ENCODE results near the gene CA5A.
A peak's percentile ranks its signal among the peaks of the same experiment; 100 is the strongest.

CA5A gene

DNA sequence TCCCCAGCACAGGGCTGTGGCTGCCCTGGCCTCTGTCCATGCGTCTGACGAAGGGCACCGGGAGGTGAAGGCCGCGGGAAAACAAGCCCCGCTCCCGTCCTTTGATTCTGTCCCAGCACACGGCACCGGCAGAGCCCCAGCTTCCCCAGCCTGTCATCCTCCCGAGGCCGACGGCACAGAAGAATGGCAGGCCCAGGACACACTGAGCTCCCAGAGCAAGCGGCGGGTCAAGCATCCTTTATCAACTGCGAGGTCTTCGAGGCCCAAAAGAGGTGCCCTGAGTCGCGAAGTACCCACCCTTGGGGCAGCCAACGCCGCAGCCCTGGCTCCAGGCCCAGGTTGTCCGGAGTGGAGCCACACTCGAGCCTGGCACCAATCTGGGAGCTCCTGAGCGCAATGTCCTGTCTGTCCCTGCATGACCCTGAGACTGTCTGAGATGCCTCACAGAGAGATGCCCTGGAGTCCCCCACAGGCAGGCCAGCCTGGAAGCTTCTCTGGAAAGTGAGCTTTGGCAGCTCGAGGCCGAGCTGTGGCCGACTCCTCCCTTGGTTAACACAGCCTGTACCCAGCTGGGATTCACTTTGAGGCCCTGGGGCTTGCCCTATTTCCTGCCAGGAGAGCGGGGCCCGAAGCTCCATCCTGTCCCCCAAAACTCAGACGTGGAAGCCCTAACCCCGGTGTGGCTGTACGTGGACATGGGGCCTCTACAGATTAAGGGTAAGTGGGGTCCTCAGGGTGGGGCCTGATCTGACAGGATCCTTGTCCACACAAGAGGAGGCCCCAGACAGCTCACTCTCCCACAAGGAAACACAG is 90.3 kb downstream of the CA5A start:
- no peak overlapping the region for H3K9ac ChIP-seq (ENCODE audit: low read depth in 1 of 2, low read length in 2 of 2)
- peaks cover 0 to 2% of the 10 kb centered on the region in 2 donors for H3K36me3 ChIP-seq (ENCODE audit: control insufficient read depth in 1 of 2, insufficient read depth in 2 of 2, low read length in 2 of 2)

DNA sequence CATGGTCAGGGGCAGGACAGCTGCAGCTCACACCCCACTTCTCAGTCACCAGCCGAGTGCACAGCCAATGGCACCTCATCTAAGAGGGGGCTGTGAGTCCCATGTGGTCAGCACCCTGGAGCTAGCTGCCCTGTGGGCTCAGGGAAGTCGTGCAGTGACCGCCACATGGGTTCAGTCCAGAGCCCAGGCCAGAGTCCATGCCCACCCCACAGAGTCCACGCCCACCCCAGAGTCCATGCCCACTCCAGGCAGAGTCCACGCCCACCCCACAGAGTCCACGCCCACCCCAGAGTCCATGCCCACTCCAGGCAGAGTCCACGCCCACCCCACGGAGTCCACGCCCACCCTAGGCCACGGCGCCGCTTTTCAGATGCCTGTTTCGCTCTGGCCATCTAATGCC is 91.1 kb downstream of the CA5A start:
- no peaks in the 10 kb centered on the region for H3K36me3 ChIP-seq (ENCODE audit: control insufficient read depth in 1 of 2, insufficient read depth in 2 of 2, low read length in 2 of 2)
- H3K27ac ChIP-seq (ENCODE audit: low read depth, low read length), result no peak overlapping the region
- H3K4me3 ChIP-seq (ENCODE audit: low read depth in 1 of 2, low read length in 2 of 2), result no peak overlapping the region

More for the DNA sequence above, 90.3 kb downstream of the CA5A start:
- no peaks in the 10 kb centered on the region for H3K27me3 ChIP-seq (ENCODE audit: control insufficient read depth in 1 of 2, insufficient read depth in 2 of 2, low read length in 2 of 2)
- no peaks in the 10 kb centered on the region for H3K9me3 ChIP-seq (ENCODE audit: control insufficient read depth in 1 of 2, low read length in 2 of 2)
- H3K27ac ChIP-seq (ENCODE audit: low read depth, low read length), result no peak overlapping the region
- no peak overlapping the region for H3K4me3 ChIP-seq (ENCODE audit: low read depth in 1 of 2, low read length in 2 of 2)
- peaks cover 57 to 58% of the 10 kb centered on the region in 2 donors for H3K4me1 ChIP-seq (ENCODE audit: control insufficient read depth in 1 of 2, insufficient read depth in 2 of 2, low read length in 2 of 2)

DNA sequence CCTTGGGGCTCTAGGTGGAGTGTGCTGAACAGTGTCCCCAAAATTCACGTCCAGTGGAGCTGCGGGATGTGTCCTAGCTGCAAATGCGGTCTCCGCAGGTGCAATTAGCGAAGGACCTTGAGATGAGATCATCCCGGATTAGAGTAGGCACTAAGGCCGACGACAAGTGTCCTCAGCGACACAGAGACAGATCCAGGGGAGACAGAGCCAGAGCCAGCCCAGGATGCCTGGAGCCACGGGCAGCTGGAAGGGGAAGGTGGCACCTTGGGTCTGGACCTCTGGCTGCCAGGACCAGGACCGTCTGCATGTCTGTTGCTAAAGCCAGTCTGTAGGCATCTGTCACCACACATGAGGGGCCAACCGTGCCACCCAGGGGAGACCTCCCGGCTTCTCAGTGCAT is 91.5 kb downstream of the CA5A start:
- Histone ChIP-seq H3K4me3 (ENCODE audit: low read depth in 1 of 2, low read length in 2 of 2) (no peak overlapping the region), H3K36me3 (ENCODE audit: control insufficient read depth in 1 of 2, insufficient read depth in 2 of 2, low read length in 2 of 2) (no peaks in the 10 kb centered on the region), H3K27me3 (ENCODE audit: control insufficient read depth in 1 of 2, insufficient read depth in 2 of 2, low read length in 2 of 2) (no peaks in the 10 kb centered on the region), H3K27ac (ENCODE audit: low read depth, low read length) (no peak overlapping the region), H3K9ac (ENCODE audit: low read depth in 1 of 2, low read length in 2 of 2) (no peak overlapping the region), H3K4me1 (ENCODE audit: control insufficient read depth in 1 of 2, insufficient read depth in 2 of 2, low read length in 2 of 2) (peaks cover 52 to 57% of the 10 kb centered on the region in 2 donors), H3K9me3 (ENCODE audit: control insufficient read depth in 1 of 2, low read length in 2 of 2) (no peaks in the 10 kb centered on the region)

More for the DNA sequence above, 91.1 kb downstream of the CA5A start:
- no peaks in the 10 kb centered on the region for H3K27me3 ChIP-seq (ENCODE audit: control insufficient read depth in 1 of 2, insufficient read depth in 2 of 2, low read length in 2 of 2)
- H3K9me3 ChIP-seq (ENCODE audit: control insufficient read depth in 1 of 2, low read length in 2 of 2), result no peaks in the 10 kb centered on the region
- H3K4me1 ChIP-seq (ENCODE audit: control insufficient read depth in 1 of 2, insufficient read depth in 2 of 2, low read length in 2 of 2), result peaks cover 55 to 57% of the 10 kb centered on the region in 2 donors
- no peak overlapping the region for H3K9ac ChIP-seq (ENCODE audit: low read depth in 1 of 2, low read length in 2 of 2)

DNA sequence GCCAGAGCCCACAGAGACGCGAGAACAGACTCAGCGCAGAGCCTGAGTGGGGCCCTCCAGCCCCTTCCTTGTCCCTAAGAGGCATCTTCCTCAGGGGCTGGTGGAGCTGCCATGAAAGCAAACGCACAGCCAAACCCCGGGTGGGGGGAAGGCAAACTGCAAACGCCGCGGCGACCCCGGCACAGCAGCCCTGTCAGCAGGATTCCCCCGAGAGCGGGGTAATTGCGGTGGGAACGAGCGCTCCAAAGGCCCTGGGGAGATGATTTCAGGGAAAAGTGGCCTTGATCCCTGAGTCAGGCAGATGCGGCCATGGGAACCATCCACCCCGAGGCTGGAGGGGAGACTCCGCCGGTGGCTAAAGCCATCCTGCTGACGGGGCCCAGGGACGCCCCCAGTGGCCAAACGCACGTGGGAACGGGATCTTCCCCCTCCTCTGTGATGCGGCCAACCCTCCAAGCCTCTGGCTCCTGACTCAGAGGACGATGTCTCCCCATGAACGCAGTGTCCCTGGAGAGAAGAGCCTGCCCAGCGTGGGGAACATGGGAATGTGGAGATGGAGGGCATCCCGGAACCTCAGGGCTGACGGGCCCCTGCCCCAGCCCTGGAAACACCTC is 92.1 kb downstream of the CA5A start:
- Histone ChIP-seq H3K27ac (ENCODE audit: low read depth, low read length) (no peak overlapping the region), H3K9me3 (ENCODE audit: control insufficient read depth in 1 of 2, low read length in 2 of 2) (no peaks in the 10 kb centered on the region), H3K36me3 (ENCODE audit: control insufficient read depth in 1 of 2, insufficient read depth in 2 of 2, low read length in 2 of 2) (peaks cover 0 to 5% of the 10 kb centered on the region in 2 donors), H3K9ac (ENCODE audit: low read depth in 1 of 2, low read length in 2 of 2) (no peak overlapping the region), H3K4me3 (ENCODE audit: low read depth in 1 of 2, low read length in 2 of 2) (no peak overlapping the region), H3K4me1 (ENCODE audit: control insufficient read depth in 1 of 2, insufficient read depth in 2 of 2, low read length in 2 of 2) (peaks cover 52 to 57% of the 10 kb centered on the region in 2 donors), H3K27me3 (ENCODE audit: control insufficient read depth in 1 of 2, insufficient read depth in 2 of 2, low read length in 2 of 2) (no peaks in the 10 kb centered on the region)

DNA sequence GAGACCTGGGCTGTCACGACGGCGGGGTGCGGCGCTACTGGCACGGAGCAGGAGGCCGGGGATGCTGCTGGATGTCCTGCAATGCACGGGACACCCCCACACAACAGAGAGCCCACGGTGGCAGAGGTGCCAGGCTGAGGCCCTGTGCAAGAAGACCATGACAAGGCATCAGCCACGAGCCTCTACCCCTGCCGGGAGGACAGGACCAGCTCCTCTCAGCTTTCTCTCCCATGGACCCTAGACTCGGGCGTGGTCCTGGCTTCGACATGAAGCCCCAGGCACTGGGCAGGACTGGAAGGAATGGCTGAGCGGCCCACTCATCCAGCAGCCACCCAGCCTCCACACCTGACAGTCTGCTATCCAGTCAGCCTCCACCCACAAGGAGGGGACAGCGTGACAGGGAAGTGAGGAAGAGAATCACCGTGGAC is 92.6 kb downstream of the CA5A start:
- Histone ChIP-seq H3K27me3 (ENCODE audit: control insufficient read depth in 1 of 2, insufficient read depth in 2 of 2, low read length in 2 of 2) (no peaks in the 10 kb centered on the region), H3K27ac (ENCODE audit: low read depth, low read length) (no peak overlapping the region), H3K4me1 (ENCODE audit: control insufficient read depth in 1 of 2, insufficient read depth in 2 of 2, low read length in 2 of 2) (peaks cover 52 to 57% of the 10 kb centered on the region in 2 donors), H3K36me3 (ENCODE audit: control insufficient read depth in 1 of 2, insufficient read depth in 2 of 2, low read length in 2 of 2) (peaks cover 0 to 5% of the 10 kb centered on the region in 2 donors), H3K9ac (ENCODE audit: low read depth in 1 of 2, low read length in 2 of 2) (no peak overlapping the region), H3K4me3 (ENCODE audit: low read depth in 1 of 2, low read length in 2 of 2) (no peak overlapping the region), H3K9me3 (ENCODE audit: control insufficient read depth in 1 of 2, low read length in 2 of 2) (no peaks in the 10 kb centered on the region)

DNA sequence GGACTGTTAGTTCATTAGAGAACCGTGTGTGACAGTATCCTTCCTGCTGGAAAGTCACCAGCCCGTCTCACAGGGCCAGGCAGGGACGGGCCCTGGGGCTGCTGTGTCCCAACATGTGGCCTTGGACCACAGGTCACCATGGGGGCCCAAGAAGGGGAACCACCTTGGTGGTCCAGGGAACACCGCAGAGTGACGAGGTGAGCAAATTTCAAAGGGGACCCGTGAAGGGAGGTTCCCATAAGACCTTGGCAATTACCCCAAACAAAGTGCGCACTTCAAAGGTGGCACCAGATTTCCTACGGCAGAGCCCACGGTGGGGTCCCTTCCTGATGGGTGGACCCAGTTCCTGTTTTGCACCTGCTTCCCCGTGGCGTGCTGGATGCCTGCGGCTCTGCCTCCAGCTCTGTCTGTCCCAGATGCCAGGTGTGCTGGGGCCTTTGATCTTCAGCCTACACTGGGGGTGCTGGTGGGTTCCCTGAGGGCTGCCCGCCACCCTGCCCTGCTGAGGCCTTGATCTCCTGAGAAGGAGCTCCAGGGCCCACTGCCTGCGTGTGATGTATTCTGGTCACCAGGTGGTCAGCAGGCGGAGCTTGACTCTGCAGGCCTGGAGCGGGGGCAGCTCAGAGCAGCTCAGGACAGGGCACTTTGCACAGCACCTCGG is 94.0 kb downstream of the CA5A start:
- Histone ChIP-seq H3K9me3 (ENCODE audit: control insufficient read depth in 1 of 2, low read length in 2 of 2) (no peaks in the 10 kb centered on the region), H3K27ac (ENCODE audit: low read depth, low read length) (no peak overlapping the region), H3K4me1 (ENCODE audit: control insufficient read depth in 1 of 2, insufficient read depth in 2 of 2, low read length in 2 of 2) (peaks cover 49 to 53% of the 10 kb centered on the region in 2 donors), H3K4me3 (ENCODE audit: low read depth in 1 of 2, low read length in 2 of 2) (peak overlapping the region; percentile 31 to 34), H3K27me3 (ENCODE audit: control insufficient read depth in 1 of 2, insufficient read depth in 2 of 2, low read length in 2 of 2) (no peaks in the 10 kb centered on the region), H3K36me3 (ENCODE audit: control insufficient read depth in 1 of 2, insufficient read depth in 2 of 2, low read length in 2 of 2) (peaks cover 0 to 9% of the 10 kb centered on the region in 2 donors), H3K9ac (ENCODE audit: low read depth in 1 of 2, low read length in 2 of 2) (peak overlapping the region; percentile 2 to 54)

DNA sequence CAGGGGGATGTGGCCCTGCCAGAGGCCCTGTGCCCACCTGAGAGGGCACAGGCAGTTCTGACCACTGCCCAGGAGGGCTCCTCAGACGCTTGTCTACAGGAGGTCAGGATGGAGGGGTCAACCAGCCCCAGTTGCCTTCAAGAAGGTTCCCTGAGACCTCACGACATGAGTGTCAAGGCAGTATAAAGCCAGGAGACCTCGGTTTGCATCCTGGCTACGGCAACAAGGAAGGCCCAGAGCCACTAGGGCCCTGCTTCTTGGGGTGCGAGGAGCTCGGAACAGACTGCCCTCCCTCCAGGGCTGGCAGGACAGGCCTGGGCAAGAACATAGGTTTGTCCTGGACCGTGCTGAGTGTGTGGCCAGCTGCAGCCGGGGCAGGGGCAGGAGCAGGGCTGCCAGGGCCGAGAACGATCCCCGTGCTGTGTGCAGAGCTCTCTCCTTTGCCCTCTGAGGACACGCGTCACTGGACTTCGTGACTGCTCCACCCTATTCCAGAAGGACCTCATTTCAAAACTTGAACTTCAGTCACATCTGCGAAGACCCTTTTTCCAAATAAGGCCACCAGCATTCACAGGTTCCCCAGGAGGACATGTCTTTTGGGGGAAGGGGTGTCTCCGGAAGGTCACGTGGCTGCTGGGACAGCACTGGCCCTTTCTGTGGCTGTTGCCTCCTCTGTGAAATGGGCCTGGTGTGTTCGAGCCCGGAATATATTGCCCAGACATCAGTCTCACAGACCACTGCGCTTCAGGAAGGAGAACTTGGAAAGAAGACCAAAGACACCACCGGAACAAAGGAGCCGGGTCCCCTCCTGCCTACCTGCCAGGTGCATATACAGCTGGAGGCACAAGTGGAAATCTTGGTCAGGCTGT is 94.8 kb downstream of the CA5A start:
- Histone ChIP-seq H3K4me3 (ENCODE audit: low read depth in 1 of 2, low read length in 2 of 2) (peak overlapping the region in 1 of 2 donors; percentile 31), H3K9me3 (ENCODE audit: control insufficient read depth in 1 of 2, low read length in 2 of 2) (no peaks in the 10 kb centered on the region), H3K36me3 (ENCODE audit: control insufficient read depth in 1 of 2, insufficient read depth in 2 of 2, low read length in 2 of 2) (peaks cover 0 to 17% of the 10 kb centered on the region in 2 donors), H3K27me3 (ENCODE audit: control insufficient read depth in 1 of 2, insufficient read depth in 2 of 2, low read length in 2 of 2) (no peaks in the 10 kb centered on the region), H3K4me1 (ENCODE audit: control insufficient read depth in 1 of 2, insufficient read depth in 2 of 2, low read length in 2 of 2) (peaks cover 47 to 48% of the 10 kb centered on the region in 2 donors), H3K27ac (ENCODE audit: low read depth, low read length) (no peak overlapping the region), H3K9ac (ENCODE audit: low read depth in 1 of 2, low read length in 2 of 2) (peak overlapping the region; percentile 18 to 54)

DNA sequence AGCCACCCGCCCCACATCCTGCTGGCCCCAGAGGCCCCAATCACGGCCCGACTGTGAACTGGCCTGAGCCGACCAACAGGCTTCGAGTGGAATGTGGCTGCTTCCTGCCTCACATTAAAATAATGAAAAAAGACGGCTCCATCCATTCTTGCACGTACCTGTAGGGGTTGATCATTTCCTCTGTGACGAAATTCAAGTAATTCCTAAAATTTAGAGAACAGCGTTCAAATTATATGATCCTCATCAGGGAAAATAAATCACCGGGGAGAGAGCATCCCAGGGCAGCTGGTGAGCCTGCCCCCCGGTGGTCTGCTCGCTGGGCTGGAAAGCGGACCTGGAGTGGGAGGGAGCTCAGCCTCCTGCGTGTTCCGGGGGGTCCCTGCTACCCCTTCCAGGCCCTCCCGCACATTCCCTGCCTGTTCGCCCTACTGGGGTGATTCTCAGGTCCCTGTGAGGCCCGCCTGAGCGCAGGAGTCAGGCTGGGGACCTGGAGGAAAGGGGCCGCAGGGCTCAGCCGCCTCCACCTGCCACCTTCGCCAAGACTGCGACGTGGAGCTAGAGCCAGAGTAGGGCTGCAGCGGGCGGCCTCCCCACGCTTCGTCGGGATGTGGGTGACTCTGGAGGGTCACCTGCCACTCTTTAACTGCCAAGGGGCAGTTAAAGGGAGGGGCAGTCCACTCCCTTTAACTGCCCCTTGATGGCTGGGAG is 95.9 kb downstream of the CA5A start:
- H3K36me3 ChIP-seq (ENCODE audit: control insufficient read depth in 1 of 2, insufficient read depth in 2 of 2, low read length in 2 of 2), result peaks cover 2 to 27% of the 10 kb centered on the region in 2 donors
- no peaks in the 10 kb centered on the region for H3K9me3 ChIP-seq (ENCODE audit: control insufficient read depth in 1 of 2, low read length in 2 of 2)
- no peak overlapping the region for H3K4me3 ChIP-seq (ENCODE audit: low read depth in 1 of 2, low read length in 2 of 2)
- H3K4me1 ChIP-seq (ENCODE audit: control insufficient read depth in 1 of 2, insufficient read depth in 2 of 2, low read length in 2 of 2), result peaks cover 47 to 48% of the 10 kb centered on the region in 2 donors
- peak overlapping the region in 1 of 2 donors; percentile 29 for H3K9ac ChIP-seq (ENCODE audit: low read depth in 1 of 2, low read length in 2 of 2)
- no peak overlapping the region for H3K27ac ChIP-seq (ENCODE audit: low read depth, low read length)
- no peaks in the 10 kb centered on the region for H3K27me3 ChIP-seq (ENCODE audit: control insufficient read depth in 1 of 2, insufficient read depth in 2 of 2, low read length in 2 of 2)

DNA sequence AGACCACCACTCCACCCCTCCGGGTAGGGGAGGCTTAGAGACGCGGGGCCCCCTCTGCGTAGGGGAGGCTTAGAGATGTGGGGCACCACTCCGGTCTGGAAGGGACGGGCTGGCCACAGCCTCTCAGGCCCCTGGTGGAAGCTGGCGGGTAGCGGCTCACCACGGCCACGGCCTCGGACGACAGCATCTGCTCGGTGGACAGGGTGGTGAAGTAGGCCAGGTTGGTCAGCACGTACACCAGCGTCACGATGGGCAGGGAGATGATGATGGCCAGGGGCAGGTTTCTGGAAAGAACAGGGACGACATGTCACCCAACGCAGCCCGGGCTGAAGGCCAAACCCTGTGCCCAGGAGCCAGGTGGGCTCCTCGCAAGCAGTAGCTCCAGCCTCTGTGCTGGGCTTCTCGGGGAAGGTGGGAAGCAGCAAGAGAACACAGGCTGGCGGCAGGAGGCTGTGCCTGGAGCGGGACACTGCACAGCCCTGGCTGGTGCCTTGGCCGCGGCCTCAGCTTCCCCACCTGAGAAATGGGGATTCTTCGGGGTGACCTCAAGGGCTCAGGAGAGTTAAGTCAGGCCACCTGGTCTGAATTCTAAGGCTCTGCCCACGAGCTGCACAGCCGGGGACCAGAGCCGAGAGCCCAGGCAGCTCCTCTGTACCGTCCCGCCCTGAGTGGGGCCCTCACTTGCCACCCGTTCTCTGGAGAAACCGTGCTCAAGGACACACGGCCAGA is 96.6 kb downstream of the CA5A start:
- Histone ChIP-seq H3K27ac (ENCODE audit: low read depth, low read length) (no peak overlapping the region), H3K9me3 (ENCODE audit: control insufficient read depth in 1 of 2, low read length in 2 of 2) (no peaks in the 10 kb centered on the region), H3K36me3 (ENCODE audit: control insufficient read depth in 1 of 2, insufficient read depth in 2 of 2, low read length in 2 of 2) (peaks cover 2 to 29% of the 10 kb centered on the region in 2 donors), H3K9ac (ENCODE audit: low read depth in 1 of 2, low read length in 2 of 2) (peak overlapping the region; percentile 28 to 29), H3K4me3 (ENCODE audit: low read depth in 1 of 2, low read length in 2 of 2) (no peak overlapping the region), H3K4me1 (ENCODE audit: control insufficient read depth in 1 of 2, insufficient read depth in 2 of 2, low read length in 2 of 2) (peaks cover 47 to 48% of the 10 kb centered on the region in 2 donors), H3K27me3 (ENCODE audit: control insufficient read depth in 1 of 2, insufficient read depth in 2 of 2, low read length in 2 of 2) (no peaks in the 10 kb centered on the region)
